ENCODE data around the gene THAP11.

The THAP11 gene

DNA sequence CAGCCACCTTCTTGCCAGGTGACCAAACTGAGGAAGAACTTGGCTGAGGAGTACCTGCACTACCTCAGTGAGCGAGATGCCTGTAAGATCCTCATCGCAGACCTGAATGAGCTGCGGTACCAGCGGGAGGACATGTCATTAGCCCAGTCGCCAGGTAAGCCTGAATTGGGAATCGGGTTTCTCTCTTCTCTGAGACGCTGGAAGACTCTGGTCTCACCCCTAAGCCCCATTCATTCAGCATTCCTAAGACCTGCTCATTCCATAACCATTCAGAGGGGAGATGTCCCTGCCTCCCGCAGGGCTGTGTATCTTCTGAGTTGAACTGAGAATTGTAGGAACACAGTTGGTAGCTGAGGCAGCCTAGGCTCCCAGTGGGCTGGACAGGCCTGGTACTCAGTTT is 17.0 kb upstream of the THAP11 start:
- TF ChIP-seq EP300 (IDR thresholded peaks at IDR 0.05; ENCODE audit: borderline replicate concordance) (no peak), CEBPB (IDR thresholded peaks at IDR 0.05) (no peak), TCF12 (IDR thresholded peaks at IDR 0.05; ENCODE audit: low read depth) (no peak), YY1 (IDR thresholded peaks at IDR 0.05; ENCODE audit: low read depth) (no peak), MAX (IDR thresholded peaks at IDR 0.05) (no peak), TEAD4 (IDR thresholded peaks at IDR 0.05) (no peak), NFIC (IDR thresholded peaks at IDR 0.05) (no peak), ZBTB7A (IDR thresholded peaks at IDR 0.05; ENCODE audit: low read depth) (no peak)

- TF ChIP-seq TAF1 (IDR thresholded peaks at IDR 0.05; ENCODE audit: low read depth): no peak
- TF ChIP-seq RAD21 (IDR thresholded peaks at IDR 0.05; ENCODE audit: low read depth): no peak
- TF ChIP-seq, protein P1, sequence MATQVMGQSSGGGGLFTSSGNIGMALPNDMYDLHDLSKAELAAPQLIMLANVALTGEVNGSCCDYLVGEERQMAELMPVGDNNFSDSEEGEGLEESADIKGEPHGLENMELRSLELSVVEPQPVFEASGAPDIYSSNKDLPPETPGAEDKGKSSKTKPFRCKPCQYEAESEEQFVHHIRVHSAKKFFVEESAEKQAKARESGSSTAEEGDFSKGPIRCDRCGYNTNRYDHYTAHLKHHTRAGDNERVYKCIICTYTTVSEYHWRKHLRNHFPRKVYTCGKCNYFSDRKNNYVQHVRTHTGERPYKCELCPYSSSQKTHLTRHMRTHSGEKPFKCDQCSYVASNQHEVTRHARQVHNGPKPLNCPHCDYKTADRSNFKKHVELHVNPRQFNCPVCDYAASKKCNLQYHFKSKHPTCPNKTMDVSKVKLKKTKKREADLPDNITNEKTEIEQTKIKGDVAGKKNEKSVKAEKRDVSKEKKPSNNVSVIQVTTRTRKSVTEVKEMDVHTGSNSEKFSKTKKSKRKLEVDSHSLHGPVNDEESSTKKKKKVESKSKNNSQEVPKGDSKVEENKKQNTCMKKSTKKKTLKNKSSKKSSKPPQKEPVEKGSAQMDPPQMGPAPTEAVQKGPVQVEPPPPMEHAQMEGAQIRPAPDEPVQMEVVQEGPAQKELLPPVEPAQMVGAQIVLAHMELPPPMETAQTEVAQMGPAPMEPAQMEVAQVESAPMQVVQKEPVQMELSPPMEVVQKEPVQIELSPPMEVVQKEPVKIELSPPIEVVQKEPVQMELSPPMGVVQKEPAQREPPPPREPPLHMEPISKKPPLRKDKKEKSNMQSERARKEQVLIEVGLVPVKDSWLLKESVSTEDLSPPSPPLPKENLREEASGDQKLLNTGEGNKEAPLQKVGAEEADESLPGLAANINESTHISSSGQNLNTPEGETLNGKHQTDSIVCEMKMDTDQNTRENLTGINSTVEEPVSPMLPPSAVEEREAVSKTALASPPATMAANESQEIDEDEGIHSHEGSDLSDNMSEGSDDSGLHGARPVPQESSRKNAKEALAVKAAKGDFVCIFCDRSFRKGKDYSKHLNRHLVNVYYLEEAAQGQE (IDR thresholded peaks at IDR 0.05; ENCODE audit: low read depth): no peak
- TF ChIP-seq CREB1 (IDR thresholded peaks at IDR 0.05; ENCODE audit: low read depth): no peak
- TF ChIP-seq YY1 (IDR thresholded peaks at IDR 0.05; ENCODE audit: low read depth): no peak
- TF ChIP-seq FOXM1 (IDR thresholded peaks at IDR 0.05; ENCODE audit: borderline replicate concordance, low read depth): no peak
- TF ChIP-seq USF1 (IDR thresholded peaks at IDR 0.05): no peak
- no peak for TF ChIP-seq NFIC (IDR thresholded peaks at IDR 0.05)
- no peak for TF ChIP-seq TEAD4 (IDR thresholded peaks at IDR 0.05)
- no peak for TF ChIP-seq EP300 (IDR thresholded peaks at IDR 0.05; ENCODE audit: borderline replicate concordance)
- TF ChIP-seq CEBPB (IDR thresholded peaks at IDR 0.05): no peak
- TF ChIP-seq ZBTB7A (IDR thresholded peaks at IDR 0.05; ENCODE audit: low read depth): no peak
- no peak for TF ChIP-seq TCF12 (IDR thresholded peaks at IDR 0.05; ENCODE audit: low read depth)
- TF ChIP-seq EGR1 (IDR thresholded peaks at IDR 0.05): no peak
- no peak for TF ChIP-seq MAX (IDR thresholded peaks at IDR 0.05)
Measured at GRCh38 chr16:67825906-67826305, 16.2 kb upstream of the THAP11 start.

GRCh38 chr16:67828651-67829050 is 13.5 kb upstream of the THAP11 start:
- no peak for TF ChIP-seq USF1 (IDR thresholded peaks at IDR 0.05)
- TF ChIP-seq EGR1 (IDR thresholded peaks at IDR 0.05): no peak
- TF ChIP-seq EP300 (IDR thresholded peaks at IDR 0.05; ENCODE audit: borderline replicate concordance): no peak
- TF ChIP-seq CREB1 (IDR thresholded peaks at IDR 0.05; ENCODE audit: low read depth): no peak
- no peak for TF ChIP-seq TEAD4 (IDR thresholded peaks at IDR 0.05)
- no peak for TF ChIP-seq ZBTB7A (IDR thresholded peaks at IDR 0.05; ENCODE audit: low read depth)
- no peak for TF ChIP-seq CEBPB (IDR thresholded peaks at IDR 0.05)

- TF ChIP-seq MAX (IDR thresholded peaks at IDR 0.05) (no peak), EP300 (IDR thresholded peaks at IDR 0.05; ENCODE audit: borderline replicate concordance) (no peak), USF1 (IDR thresholded peaks at IDR 0.05) (no peak), FOXM1 (IDR thresholded peaks at IDR 0.05; ENCODE audit: borderline replicate concordance, low read depth) (no peak), CREB1 (IDR thresholded peaks at IDR 0.05; ENCODE audit: low read depth) (no peak), TEAD4 (IDR thresholded peaks at IDR 0.05) (no peak), TCF12 (IDR thresholded peaks at IDR 0.05; ENCODE audit: low read depth) (no peak), EGR1 (IDR thresholded peaks at IDR 0.05) (no peak), YY1 (IDR thresholded peaks at IDR 0.05; ENCODE audit: low read depth) (no peak), ZBTB7A (IDR thresholded peaks at IDR 0.05; ENCODE audit: low read depth) (no peak), RAD21 (IDR thresholded peaks at IDR 0.05; ENCODE audit: low read depth) (no peak), NFIC (IDR thresholded peaks at IDR 0.05) (no peak)
- TF ChIP-seq, protein P1 (IDR thresholded peaks at IDR 0.05; ENCODE audit: low read depth): no peak
Measured at GRCh38 chr16:67833030-67833414, 9.1 kb upstream of the THAP11 start.

GRCh38 chr16:67833415-67834241 is 8.5 kb upstream of the THAP11 start:
- TF ChIP-seq TAF1 (IDR thresholded peaks at IDR 0.05; ENCODE audit: low read depth): peak; percentile 85
- TF ChIP-seq, protein P1 (IDR thresholded peaks at IDR 0.05; ENCODE audit: low read depth): no peak
- TF ChIP-seq FOXM1 (IDR thresholded peaks at IDR 0.05; ENCODE audit: borderline replicate concordance, low read depth): no peak
- peak; percentile 87 for TF ChIP-seq MAX (IDR thresholded peaks at IDR 0.05)
- peak; percentile 75 for TF ChIP-seq ZBTB7A (IDR thresholded peaks at IDR 0.05; ENCODE audit: low read depth)
- no peak for TF ChIP-seq EP300 (IDR thresholded peaks at IDR 0.05; ENCODE audit: borderline replicate concordance)
- TF ChIP-seq USF1 (IDR thresholded peaks at IDR 0.05): no peak
- peak; percentile 85 for TF ChIP-seq YY1 (IDR thresholded peaks at IDR 0.05; ENCODE audit: low read depth)
- no peak for TF ChIP-seq CREB1 (IDR thresholded peaks at IDR 0.05; ENCODE audit: low read depth)
- no peak for TF ChIP-seq EGR1 (IDR thresholded peaks at IDR 0.05)
- TF ChIP-seq TEAD4 (IDR thresholded peaks at IDR 0.05): no peak
- no peak for TF ChIP-seq CEBPB (IDR thresholded peaks at IDR 0.05)
- TF ChIP-seq NFIC (IDR thresholded peaks at IDR 0.05): no peak
- TF ChIP-seq RAD21 (IDR thresholded peaks at IDR 0.05; ENCODE audit: low read depth): no peak
- no peak for TF ChIP-seq TCF12 (IDR thresholded peaks at IDR 0.05; ENCODE audit: low read depth)
